ENCODE data around the gene SYT17.

- TF ChIP-seq CTCF (IDR thresholded peaks at IDR 0.05) (no peak), POLR2A (IDR thresholded peaks at IDR 0.05; ENCODE audit: low read length) (no peak), EP300 (IDR thresholded peaks at IDR 0.05) (no peak), JUN (IDR thresholded peaks at IDR 0.05) (no peak), BCL3 (IDR thresholded peaks at IDR 0.05) (no peak), HDAC2 (IDR thresholded peaks at IDR 0.05) (no peak), KDM1A (IDR thresholded peaks at IDR 0.05; ENCODE audit: low read depth) (no peak), RNF2 (IDR thresholded peaks at IDR 0.05; ENCODE audit: borderline replicate concordance, low read depth) (no peak)
These were observed 12.7 kb downstream of the SYT17 start for GRCh38 chr16:19180741-19181140.

All from A549 (cell line).